ENCODE data around the gene ROBO1. TPM values are rescaled to one million over a fixed set of nuclear protein-coding genes. Genes with fewer than 3 reads are reported as not detected.

ROBO1 gene
- 61.5 TPM for total RNA-seq

DNA sequence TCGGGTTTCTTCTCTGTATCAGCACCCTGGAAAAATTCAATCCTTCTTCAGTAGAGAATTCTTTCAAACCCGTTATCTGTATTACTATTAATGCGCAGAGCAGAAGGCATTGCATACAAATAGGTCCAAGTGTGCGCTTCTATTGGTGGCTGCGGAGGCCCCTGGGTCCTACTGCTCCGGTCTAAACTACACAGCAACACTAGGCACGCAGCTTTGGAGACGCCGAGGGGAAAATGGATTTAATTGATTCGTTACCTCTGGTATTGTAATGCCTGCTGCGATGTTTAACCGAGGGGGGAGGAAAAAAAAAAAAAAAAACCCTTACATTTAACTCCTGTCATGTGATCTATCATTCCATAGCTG is at the start of gene ROBO1:
Gene ROBO1 (minus strand): TSS at position 94 of the 363 bp plus-strand sequence.

Small RNA genes lying within 50 kb of the gene (small RNA-seq; reads per million reads assigned to genes)
- gene MIR3923 (ENCODE audit: low replicate concordance) (not detected), gene RN7SL751P (ENCODE audit: low replicate concordance) (not detected)
